Measurements from ENCODE around the gene ROCK2. TPM values are rescaled to one million over a fixed set of nuclear protein-coding genes. Genes with fewer than 3 reads are reported as not detected.

The ROCK2 gene
- total and polyA plus RNA-seq, 2 donors (not counting 1 experiment from before 2014, with no cell fraction given), result 2.3 to 30.2 TPM

- Mint-ChIP-seq H3K27me3 (no peaks in the 10 kb centered on the region), H3K27ac (no peak overlapping the region), H3K9me3 (ENCODE audit: insufficient read depth) (no peaks in the 10 kb centered on the region), H3K4me3 (no peak overlapping the region), H3K4me1 (peaks cover 9% of the 10 kb centered on the region)
- Histone ChIP-seq H3K27ac (ENCODE audit: low read length in 2 of 2) (no peak overlapping the region), H3K9ac (ENCODE audit: low read length) (no peak overlapping the region), H3K27me3 (replicated peaks in 1 of 4; ENCODE audit: control extremely low read depth in 1 of 4, control insufficient read depth in 3 of 4, insufficient read depth in 4 of 4, low read length in 3 of 4) (no peaks in the 10 kb centered on the region), H3K79me2 (ENCODE audit: control insufficient read depth, insufficient read depth, low read length) (peaks cover 67% of the 10 kb centered on the region), H3K36me3 (replicated peaks in 1 of 2; ENCODE audit: control extremely low read depth in 1 of 2, control insufficient read depth in 1 of 2, extremely low read depth in 1 of 2, insufficient read depth in 2 of 2, low read length in 1 of 2) (no peaks in the 10 kb centered on the region), H3K4me2 (replicated peaks; ENCODE audit: low read depth, low read length, poor library complexity, severe bottlenecking) (no peak overlapping the region), H3K4me3 (ENCODE audit: control extremely low read depth in 1 of 5, extremely low read depth in 1 of 5, insufficient read depth in 1 of 5, low read depth in 2 of 5, low read length in 4 of 5) (no peak overlapping the region), H3K9me3 (ENCODE audit: control extremely low read depth in 1 of 3, control insufficient read depth in 2 of 3, insufficient read depth in 1 of 3, low read length in 2 of 3) (no peaks in the 10 kb centered on the region), H3K4me1 (ENCODE audit: control insufficient read depth in 2 of 2, insufficient read depth in 2 of 2, low read length in 2 of 2) (no peaks in the 10 kb centered on the region), H2AFZ (ENCODE audit: insufficient read depth, low read depth, low read length, poor library complexity, severe bottlenecking) (no peak overlapping the region), H4K20me1 (ENCODE audit: control insufficient read depth, insufficient read depth, low read length, poor library complexity, severe bottlenecking) (peaks cover 6% of the 10 kb centered on the region)
- no CpG with 5 or more reads among the region's 6 CpGs for WGBS (ENCODE audit: insufficient coverage)
- no peak for TF ChIP-seq CTCF (IDR thresholded peaks at IDR 0.05)
- no peak for TF ChIP-seq EZH2 (IDR thresholded peaks at IDR 0.05; ENCODE audit: borderline replicate concordance, insufficient read depth, low read depth, low read length, poor library complexity, severe bottlenecking)
- ChIA-PET POLR2A (no interaction called here), CTCF (no interaction called here)
- DNase-seq (no peak), ATAC-seq (ENCODE audit: low read depth) (no peak)
- intact Hi-C loops (cut with micrococcal nuclease), result no loop called here
Measured at GRCh38 chr2:11312770-11313471, 31.5 kb downstream of the ROCK2 start.

- Histone ChIP-seq H3K9ac (ENCODE audit: low read length) (no peak overlapping the region), H3K36me3 (replicated peaks in 1 of 2; ENCODE audit: control extremely low read depth in 1 of 2, control insufficient read depth in 1 of 2, extremely low read depth in 1 of 2, insufficient read depth in 2 of 2, low read length in 1 of 2) (no peaks in the 10 kb centered on the region), H3K27ac (ENCODE audit: low read length in 2 of 2) (no peak overlapping the region), H3K4me2 (replicated peaks; ENCODE audit: low read depth, low read length, poor library complexity, severe bottlenecking) (no peak overlapping the region), H3K4me3 (ENCODE audit: control extremely low read depth in 1 of 5, extremely low read depth in 1 of 5, insufficient read depth in 1 of 5, low read depth in 2 of 5, low read length in 4 of 5) (no peak overlapping the region), H3K9me3 (ENCODE audit: control extremely low read depth in 1 of 3, control insufficient read depth in 2 of 3, insufficient read depth in 1 of 3, low read length in 2 of 3) (no peaks in the 10 kb centered on the region), H2AFZ (ENCODE audit: insufficient read depth, low read depth, low read length, poor library complexity, severe bottlenecking) (no peak overlapping the region), H3K27me3 (replicated peaks in 1 of 4; ENCODE audit: control extremely low read depth in 1 of 4, control insufficient read depth in 3 of 4, insufficient read depth in 4 of 4, low read length in 3 of 4) (no peaks in the 10 kb centered on the region), H3K4me1 (ENCODE audit: control insufficient read depth in 2 of 2, insufficient read depth in 2 of 2, low read length in 2 of 2) (no peaks in the 10 kb centered on the region), H4K20me1 (ENCODE audit: control insufficient read depth, insufficient read depth, low read length, poor library complexity, severe bottlenecking) (peaks cover 19% of the 10 kb centered on the region), H3K79me2 (ENCODE audit: control insufficient read depth, insufficient read depth, low read length) (peaks cover 77% of the 10 kb centered on the region)
- no peaks in the 10 kb centered on the region for H3K9me3 Mint-ChIP-seq (ENCODE audit: insufficient read depth)
- no peak overlapping the region for H3K4me3 Mint-ChIP-seq
- TF ChIP-seq EZH2 (IDR thresholded peaks at IDR 0.05; ENCODE audit: borderline replicate concordance, insufficient read depth, low read depth, low read length, poor library complexity, severe bottlenecking) (no peak), CTCF (IDR thresholded peaks at IDR 0.05) (no peak)
- no peaks in the 10 kb centered on the region for H3K27me3 Mint-ChIP-seq
- ChIA-PET POLR2A (no interaction called here), CTCF (interaction anchor here (1.4 kb wide), 1 partner anchor 77 kb away, joined by 3 read pairs; no protein-coding TSS in a partner anchor)
- no peak for ATAC-seq (ENCODE audit: low read depth)
- H3K27ac Mint-ChIP-seq, result no peak overlapping the region
- WGBS (ENCODE audit: insufficient coverage), result 100% methylated on average over 1 of the region's 7 CpGs
- DNase-seq, result no peak
- peaks cover 6% of the 10 kb centered on the region for H3K4me1 Mint-ChIP-seq
- intact Hi-C loops (cut with micrococcal nuclease), result no loop called here
Measured at GRCh38 chr2:11311543-11311942, 32.9 kb downstream of the ROCK2 start.
